Trophoblast cell (in vitro differentiated cells and primary cell): ENCODE data around the gene TLCD3A.
A peak's percentile ranks its signal among the peaks of the same experiment; 100 is the strongest.
"Not testable (repeated sequence)": the region's sequence is repeated elsewhere in the genome, so short reads cannot be mapped to it uniquely, and the experiment has no call there.

ENCODE experiments used
- DNase-seq, 2 donors: peaks; one replicate each; pipeline ENCODE4 v3.0.0-alpha.2; 2016
- H2AFZ ChIP-seq: 2 replicates; pipeline ENCODE4 v1.6.1; 2013; ENCODE audit warnings: low read length, moderate library complexity, mild to moderate bottlenecking; ENCODE audit not compliant: insufficient read depth, poor library complexity
- H2AK5ac ChIP-seq: 2 replicates; pipeline ENCODE4 v1.6.1; 2013; ENCODE audit warnings: mild to moderate bottlenecking, low read length
- H2BK120ac ChIP-seq: 2 replicates; pipeline ENCODE4 v1.6.1; 2013; ENCODE audit warnings: low read length, mild to moderate bottlenecking, moderate library complexity; ENCODE audit not compliant: insufficient read depth, poor library complexity
- H2BK12ac ChIP-seq: 2 replicates; pipeline ENCODE4 v1.6.1; 2013; ENCODE audit warnings: mild to moderate bottlenecking, low read length, moderate library complexity
- H2BK5ac ChIP-seq: 2 replicates; pipeline ENCODE4 v1.6.1; 2013; ENCODE audit warnings: low read length, low read depth, moderate library complexity, mild to moderate bottlenecking; ENCODE audit not compliant: poor library complexity
- H3K14ac ChIP-seq: 2 replicates; pipeline ENCODE4 v1.6.1; 2013; ENCODE audit warnings: mild to moderate bottlenecking, low read length
- H3K18ac ChIP-seq: 2 replicates; pipeline ENCODE4 v1.6.1; 2013; ENCODE audit warnings: mild to moderate bottlenecking, low read length
- H3K23ac ChIP-seq: 2 replicates; pipeline ENCODE4 v1.6.1; 2013; ENCODE audit warnings: low read length
- H3K27ac ChIP-seq: 2 replicates; pipeline ENCODE4 v1.5.1; 2013; ENCODE audit warnings: low read depth, mild to moderate bottlenecking, inconsistent platforms, low read length, moderate library complexity
- H3K27me3 ChIP-seq: 2 replicates; pipeline ENCODE4 v1.6.1; 2013; ENCODE audit warnings: inconsistent platforms, mild to moderate bottlenecking, low read length, moderate library complexity; ENCODE audit not compliant: insufficient read depth
- H3K36me3 ChIP-seq, 2 experiments: 1 replicate in 1 of 2; 2 replicates in 1 of 2; pipeline ENCODE4 v1.6.1; 2013; ENCODE audit warnings: low read length in 2 of 2, mild to moderate bottlenecking in 2 of 2, moderate library complexity in 1 of 2; ENCODE audit not compliant: insufficient read depth in 2 of 2, control insufficient read depth in 1 of 2
- H3K4ac ChIP-seq: 2 replicates; pipeline ENCODE4 v1.6.1; 2013; ENCODE audit warnings: low read depth, mild to moderate bottlenecking, low read length, moderate library complexity
- H3K4me1 ChIP-seq, 2 experiments: 1 replicate in 1 of 2; 2 replicates in 1 of 2; pipeline ENCODE4 v1.6.1; 2013; ENCODE audit warnings: low read length in 2 of 2, mild to moderate bottlenecking in 2 of 2, moderate library complexity in 1 of 2; ENCODE audit not compliant: insufficient read depth in 2 of 2, control insufficient read depth in 1 of 2
- H3K4me2 ChIP-seq: 2 replicates; pipeline ENCODE4 v1.6.1; 2013; ENCODE audit warnings: inconsistent platforms, mild to moderate bottlenecking, low read length, moderate library complexity
- H3K4me3 ChIP-seq: 2 replicates; pipeline ENCODE4 v1.5.1; 2013; ENCODE audit warnings: mild to moderate bottlenecking, low read depth, low read length, inconsistent platforms
- H3K79me1 ChIP-seq: one replicate; pipeline ENCODE4 v1.6.1; 2013; ENCODE audit warnings: low read length
- H3K79me2 ChIP-seq: 2 replicates; pipeline ENCODE4 v1.6.1; 2013; ENCODE audit warnings: low read length, mild to moderate bottlenecking; ENCODE audit not compliant: control insufficient read depth, insufficient read depth, poor library complexity
- H3K9ac ChIP-seq: 2 replicates; pipeline ENCODE4 v1.6.1; 2013; ENCODE audit warnings: mild to moderate bottlenecking, low read length
- H3K9me3 ChIP-seq: 2 replicates; pipeline ENCODE4 v1.6.1; 2013; ENCODE audit warnings: low read depth, mild to moderate bottlenecking, control low read depth, inconsistent platforms, low read length; ENCODE audit not compliant: insufficient read depth
- H4K12ac ChIP-seq: 2 replicates; pipeline ENCODE4 v1.6.1; 2013; ENCODE audit warnings: low read depth, mild to moderate bottlenecking, low read length, moderate library complexity
- H4K8ac ChIP-seq: 2 replicates; pipeline ENCODE4 v1.6.1; 2013; ENCODE audit warnings: low read depth, mild to moderate bottlenecking, low read length, moderate library complexity
- H4K91ac ChIP-seq: one replicate; pipeline ENCODE4 v1.6.1; 2013; ENCODE audit warnings: low read depth, mild to moderate bottlenecking, low read length, moderate library complexity
- WGBS: extraction: QIAGEN DNeasy Blood & Tissue Kit; methylation state at CpG from one replicate; pipeline ENCODE4 v1.1.7; 2013; ENCODE audit warnings: missing lambda C conversion rate; ENCODE audit not compliant: insufficient read length, insufficient coverage; ENCODE audit errors: extremely low coverage; 5-methylcytosine and 5-hydroxymethylcytosine counted together

Gene TLCD3A

GRCh38 chr17:698096-698495 lies 34.3 kb upstream of the TLCD3A start:
- H2AFZ ChIP-seq, H3K14ac ChIP-seq, H3K79me2 ChIP-seq, H3K9me3 ChIP-seq, H3K4ac ChIP-seq, H4K8ac ChIP-seq, H3K27me3 ChIP-seq, H3K4me3 ChIP-seq, H4K12ac ChIP-seq, H2AK5ac ChIP-seq, H3K18ac ChIP-seq, H3K23ac ChIP-seq, H3K27ac ChIP-seq, H3K9ac ChIP-seq, H3K4me2 ChIP-seq: not testable (repeated sequence)
- Histone ChIP-seq H3K36me3 (peaks cover 6 to 12% of the 10 kb centered on the region in 2 experiments), H2BK12ac (peak overlapping the region; percentile 72), H2BK5ac (peak overlapping the region; percentile 6), H4K91ac (peak overlapping the region; percentile 57), H3K79me1 (peaks cover 24% of the 10 kb centered on the region), H3K4me1 (peaks cover 13 to 17% of the 10 kb centered on the region in 2 experiments), H2BK120ac (peak overlapping the region; percentile 78)
- no CpG with 5 or more reads among the region's 2 CpGs for WGBS
- peak; percentile 23 to 62 for DNase-seq

GRCh38 chr17:699345-699744 lies 33.1 kb upstream of the TLCD3A start:
- no peak overlapping the region for H2BK5ac ChIP-seq
- no peak overlapping the region for H2BK12ac ChIP-seq
- H4K8ac ChIP-seq, result no peak overlapping the region
- no peak overlapping the region for H3K14ac ChIP-seq
- H3K36me3 ChIP-seq, result peaks cover 6 to 12% of the 10 kb centered on the region in 2 experiments
- no peak overlapping the region for H3K9ac ChIP-seq
- no peak overlapping the region for H2AK5ac ChIP-seq
- no peak overlapping the region for H2AFZ ChIP-seq
- no peak overlapping the region for H2BK120ac ChIP-seq
- peaks cover 12 to 13% of the 10 kb centered on the region in 2 experiments for H3K4me1 ChIP-seq
- H3K79me2 ChIP-seq, result no peaks in the 10 kb centered on the region
- H3K18ac ChIP-seq, result no peak overlapping the region
- no peak overlapping the region for H3K4ac ChIP-seq
- peak overlapping the region; percentile 7 for H3K27ac ChIP-seq
- H3K79me1 ChIP-seq, result peaks cover 17% of the 10 kb centered on the region
- H3K9me3 ChIP-seq, result no peaks in the 10 kb centered on the region
- no peaks in the 10 kb centered on the region for H3K27me3 ChIP-seq
- no peak overlapping the region for H3K23ac ChIP-seq
- no CpG with 5 or more reads among the region's 7 CpGs for WGBS
- H4K91ac ChIP-seq, result no peak overlapping the region
- no peak overlapping the region for H4K12ac ChIP-seq
- no peak for DNase-seq
- H3K4me2 ChIP-seq, result no peak overlapping the region
- H3K4me3 ChIP-seq, result no peak overlapping the region

GRCh38 chr17:700504-701094 lies 31.8 kb upstream of the TLCD3A start:
- DNase-seq, result peak in 1 of 2 donors; percentile 45
- Histone ChIP-seq H4K8ac (no peak overlapping the region), H3K79me1 (peaks cover 6% of the 10 kb centered on the region), H3K18ac (no peak overlapping the region), H3K4ac (no peak overlapping the region), H2BK5ac (no peak overlapping the region), H3K79me2 (no peaks in the 10 kb centered on the region), H3K4me3 (no peak overlapping the region), H2AFZ (no peak overlapping the region), H4K91ac (no peak overlapping the region), H3K4me2 (no peak overlapping the region), H3K9ac (no peak overlapping the region), H3K4me1 (peaks cover 5 to 6% of the 10 kb centered on the region in 2 experiments), H4K12ac (no peak overlapping the region), H3K9me3 (no peaks in the 10 kb centered on the region), H3K27me3 (no peaks in the 10 kb centered on the region), H3K27ac (no peak overlapping the region), H2BK12ac (no peak overlapping the region), H3K14ac (no peak overlapping the region), H2BK120ac (no peak overlapping the region), H3K36me3 (peaks cover 6 to 14% of the 10 kb centered on the region in 2 experiments), H2AK5ac (no peak overlapping the region), H3K23ac (no peak overlapping the region)
- WGBS, result no CpG with 5 or more reads among the region's 1 CpG

GRCh38 chr17:703081-703875 lies 29.1 kb upstream of the TLCD3A start:
- WGBS, result no CpG with 5 or more reads among the region's 12 CpGs

More at GRCh38 chr17:703081-703875, 29.1 kb upstream of the TLCD3A start:
- H3K79me2 ChIP-seq, result no peaks in the 10 kb centered on the region
- H2AFZ ChIP-seq, result no peak overlapping the region
- H3K4me2 ChIP-seq, result no peak overlapping the region
- H2BK5ac ChIP-seq, result no peak overlapping the region
- H2BK12ac ChIP-seq, result no peak overlapping the region
- no peak overlapping the region for H2AK5ac ChIP-seq
- H3K18ac ChIP-seq, result no peak overlapping the region
- no peak overlapping the region for H3K4ac ChIP-seq
- H3K27ac ChIP-seq, result no peak overlapping the region
- no peaks in the 10 kb centered on the region for H3K79me1 ChIP-seq
- no peaks in the 10 kb centered on the region for H3K4me1 ChIP-seq
- no peak overlapping the region for H3K14ac ChIP-seq
- no peaks in the 10 kb centered on the region for H3K9me3 ChIP-seq
- H4K91ac ChIP-seq, result no peak overlapping the region
- H3K23ac ChIP-seq, result no peak overlapping the region
- no peak for DNase-seq
- no peak overlapping the region for H4K12ac ChIP-seq
- H3K9ac ChIP-seq, result no peak overlapping the region
- H3K27me3 ChIP-seq, result no peaks in the 10 kb centered on the region
- H2BK120ac ChIP-seq, result no peak overlapping the region
- no peak overlapping the region for H4K8ac ChIP-seq
- no peak overlapping the region for H3K4me3 ChIP-seq
- peaks cover 9 to 20% of the 10 kb centered on the region in 2 experiments for H3K36me3 ChIP-seq
